SK-N-SH treated with all-trans-retinoic acid at 6 μM for 48 hours (cell line): ENCODE measurements around the gene CDH26.
A peak's percentile ranks its signal among the peaks of the same experiment; 100 is the strongest.

Source experiments
- ATAC-seq: fragments of 200-7000 bp; cut with Tn5 transposase; 3 replicates; pipeline ENCODE4 v1.9.1; 2020; ENCODE audit warnings: mild to moderate bottlenecking, moderate library complexity
- ARNTL ChIP-seq: fragments of 450-650 bp; formaldehyde crosslinking; IDR thresholded peaks from 2 replicates; pipeline ENCODE4 v1.5.0; 2020; ENCODE audit warnings: low read depth, mild to moderate bottlenecking, moderate library complexity, borderline replicate concordance
- BACH2 ChIP-seq: fragments of 250-450 bp; sonication (Bioruptor Pico); IDR thresholded peaks from 2 replicates; pipeline ENCODE4 v1.9.0; 2021; ENCODE audit warnings: mild to moderate bottlenecking, borderline replicate concordance
- ESRRG ChIP-seq: fragments of 250-450 bp; sonication (Bioruptor Pico); IDR thresholded peaks from 2 replicates; pipeline ENCODE4 v1.6.1; 2021; ENCODE audit warnings: mild to moderate bottlenecking
- OSR1 ChIP-seq: fragments of 250-450 bp; sonication (Bioruptor Pico); IDR thresholded peaks from 2 replicates; pipeline ENCODE4 v1.8.0; 2022; ENCODE audit warnings: moderate library complexity, mild to moderate bottlenecking, inconsistent platforms
- PATZ1 ChIP-seq: fragments of 250-450 bp; sonication (Bioruptor Pico); IDR thresholded peaks from 2 replicates; pipeline ENCODE4 v1.8.0; 2020; ENCODE audit warnings: mild to moderate bottlenecking, moderate library complexity, borderline replicate concordance
- POU6F1 ChIP-seq: fragments of 250-450 bp; sonication (Bioruptor Pico); IDR thresholded peaks from 2 replicates; pipeline ENCODE4 v1.8.0; 2021; ENCODE audit warnings: low read depth, mild to moderate bottlenecking, moderate library complexity, borderline replicate concordance
- SNAI2 ChIP-seq: fragments of 250-450 bp; sonication (Bioruptor Pico); IDR thresholded peaks from 2 replicates; pipeline ENCODE4 v1.5.0; 2020; ENCODE audit warnings: mild to moderate bottlenecking, moderate library complexity
- TOX ChIP-seq: fragments of 250-450 bp; sonication (Bioruptor Pico); IDR thresholded peaks from 2 replicates; pipeline ENCODE4 v1.8.0; 2021; ENCODE audit warnings: mild to moderate bottlenecking, moderate library complexity, borderline replicate concordance
- ZC3H10 ChIP-seq: fragments of 250-450 bp; sonication (Bioruptor Pico); IDR thresholded peaks from 2 replicates; pipeline ENCODE4 v1.5.1; 2021; ENCODE audit warnings: mild to moderate bottlenecking, moderate library complexity
- ZFP3 ChIP-seq: fragments of 250-450 bp; sonication (Bioruptor Pico); IDR thresholded peaks from 2 replicates; pipeline ENCODE4 v1.5.0; 2020; ENCODE audit warnings: mild to moderate bottlenecking, moderate library complexity
- ZNF565 ChIP-seq: fragments of 450-650 bp; formaldehyde crosslinking; conservative IDR thresholded peaks from 2 replicates; pipeline ENCODE4 v1.5.0; 2020; ENCODE audit warnings: low read depth, mild to moderate bottlenecking, moderate library complexity
- ZNF70 ChIP-seq: fragments of 450-650 bp; formaldehyde crosslinking; IDR thresholded peaks from 2 replicates; pipeline ENCODE4 v1.5.0; 2020; ENCODE audit warnings: mild to moderate bottlenecking, moderate library complexity
- TF ChIP-seq, protein P1 (sequence below): fragments of 250-450 bp; sonication (Bioruptor Pico); IDR thresholded peaks from 2 replicates; pipeline ENCODE4 v1.5.0; 2020; ENCODE audit warnings: mild to moderate bottlenecking, moderate library complexity

The CDH26 gene

GRCh38 chr20:60060593-60060992, 102.4 kb downstream of the CDH26 start:
- ATAC-seq = no peak
- TF ChIP-seq ZFP3 (no peak), SNAI2 (CRISPR knock-in tag) (no peak)
- TF ChIP-seq, protein P1, sequence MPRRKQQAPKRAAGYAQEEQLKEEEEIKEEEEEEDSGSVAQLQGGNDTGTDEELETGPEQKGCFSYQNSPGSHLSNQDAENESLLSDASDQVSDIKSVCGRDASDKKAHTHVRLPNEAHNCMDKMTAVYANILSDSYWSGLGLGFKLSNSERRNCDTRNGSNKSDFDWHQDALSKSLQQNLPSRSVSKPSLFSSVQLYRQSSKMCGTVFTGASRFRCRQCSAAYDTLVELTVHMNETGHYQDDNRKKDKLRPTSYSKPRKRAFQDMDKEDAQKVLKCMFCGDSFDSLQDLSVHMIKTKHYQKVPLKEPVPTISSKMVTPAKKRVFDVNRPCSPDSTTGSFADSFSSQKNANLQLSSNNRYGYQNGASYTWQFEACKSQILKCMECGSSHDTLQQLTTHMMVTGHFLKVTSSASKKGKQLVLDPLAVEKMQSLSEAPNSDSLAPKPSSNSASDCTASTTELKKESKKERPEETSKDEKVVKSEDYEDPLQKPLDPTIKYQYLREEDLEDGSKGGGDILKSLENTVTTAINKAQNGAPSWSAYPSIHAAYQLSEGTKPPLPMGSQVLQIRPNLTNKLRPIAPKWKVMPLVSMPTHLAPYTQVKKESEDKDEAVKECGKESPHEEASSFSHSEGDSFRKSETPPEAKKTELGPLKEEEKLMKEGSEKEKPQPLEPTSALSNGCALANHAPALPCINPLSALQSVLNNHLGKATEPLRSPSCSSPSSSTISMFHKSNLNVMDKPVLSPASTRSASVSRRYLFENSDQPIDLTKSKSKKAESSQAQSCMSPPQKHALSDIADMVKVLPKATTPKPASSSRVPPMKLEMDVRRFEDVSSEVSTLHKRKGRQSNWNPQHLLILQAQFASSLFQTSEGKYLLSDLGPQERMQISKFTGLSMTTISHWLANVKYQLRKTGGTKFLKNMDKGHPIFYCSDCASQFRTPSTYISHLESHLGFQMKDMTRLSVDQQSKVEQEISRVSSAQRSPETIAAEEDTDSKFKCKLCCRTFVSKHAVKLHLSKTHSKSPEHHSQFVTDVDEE (CRISPR knock-in tag) = no peak

DNA sequence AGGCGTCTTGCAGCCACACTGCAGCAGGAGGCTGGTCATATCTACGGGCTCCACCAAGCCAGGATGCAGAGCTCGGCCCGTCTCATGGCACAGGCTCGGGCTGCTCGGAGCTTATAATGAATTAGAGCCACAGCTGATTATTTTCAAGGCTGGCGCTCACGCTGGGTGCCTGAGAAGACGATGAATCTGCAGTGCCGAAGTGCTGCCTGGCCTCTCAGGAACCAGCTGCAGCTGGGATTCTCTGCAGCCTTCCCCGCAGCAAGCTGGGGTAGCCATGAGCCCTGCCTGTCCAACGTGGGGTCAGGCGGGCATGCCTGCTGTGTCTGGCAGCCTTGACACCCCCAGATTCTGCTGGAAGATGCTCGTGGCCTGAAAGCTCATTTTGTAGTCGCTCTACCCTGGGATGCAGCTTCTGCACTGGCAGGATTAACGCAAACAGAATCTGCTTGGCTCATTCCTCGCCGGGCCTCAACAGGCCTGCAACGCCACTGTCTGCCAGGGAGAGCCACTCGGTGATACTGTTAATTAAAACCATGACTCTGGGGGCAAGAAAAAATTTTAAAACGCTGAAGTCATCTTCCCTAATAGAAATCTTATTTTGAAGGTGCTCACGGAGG, 104.3 kb downstream of the CDH26 start:
- ATAC-seq = no peak
- no peak for TF ChIP-seq ZNF70
- 0 out of 2 replicates have a peak, but pooled peaks have one; percentile 45 for TF ChIP-seq SNAI2 (CRISPR knock-in tag)
- TF ChIP-seq BACH2 (CRISPR knock-in tag) = no peak

- no peak for ATAC-seq
- peak; percentile 68; the same call in 1 of the 2 replicates for TF ChIP-seq PATZ1
- TF ChIP-seq TOX (CRISPR knock-in tag) = no peak
Observed at GRCh38 chr20:60063048-60063451, 104.8 kb downstream of the CDH26 start.

DNA sequence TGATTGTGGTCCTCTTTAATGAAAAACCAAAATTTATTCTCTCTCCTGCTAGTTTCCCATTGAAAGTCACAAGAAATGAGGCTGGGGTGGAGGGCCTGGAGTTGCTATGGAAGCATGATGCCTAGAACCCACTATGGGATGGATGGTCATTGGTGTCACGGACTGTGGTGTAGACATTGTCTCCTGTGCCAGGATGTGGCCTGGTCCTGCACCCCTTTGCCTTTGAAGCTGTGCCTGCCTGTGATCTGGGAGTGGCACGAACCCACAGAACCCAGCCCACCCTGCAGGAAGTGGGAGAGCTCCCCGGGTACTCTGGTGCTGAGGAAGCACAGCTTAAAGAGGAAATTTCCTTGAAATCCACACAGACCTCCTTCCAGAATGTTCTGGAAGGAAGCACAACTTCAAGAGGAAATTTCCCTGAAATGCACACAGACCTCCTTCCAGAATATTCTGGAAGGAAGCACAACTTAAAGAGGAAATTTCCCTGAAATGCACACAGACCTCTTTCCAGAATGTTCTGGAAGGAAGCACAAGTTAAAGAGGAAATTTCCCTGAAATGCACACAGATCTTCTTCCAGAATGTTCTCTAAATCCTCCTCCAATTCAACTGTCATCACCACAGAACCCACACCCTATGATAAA, 105.6 kb downstream of the CDH26 start:
- ATAC-seq = no peak
- TF ChIP-seq ARNTL = no peak
- TF ChIP-seq, protein P1 (CRISPR knock-in tag) = no peak
- TF ChIP-seq ZNF565 (CRISPR knock-in tag) = no peak
- TF ChIP-seq OSR1 = no peak
- TF ChIP-seq POU6F1 (CRISPR knock-in tag) = no peak
- TF ChIP-seq ZC3H10 = no peak
- TF ChIP-seq ESRRG = no peak
